D721Med (cell line): ENCODE results near the gene AHCTF1.
"Not testable (repeated sequence)": the region's sequence is repeated elsewhere in the genome, so short reads cannot be mapped to it uniquely, and the experiment has no call there.

Experiments
- DNase-seq: peaks from one replicate; pipeline ENCODE4 v3.0.0; 2011; ENCODE audit warnings: low spot score; ENCODE audit not compliant: insufficient read length
- FAIRE-seq: peaks from 2 replicates; lab custom pipeline; 2011; peaks lifted over from hg19 to GRCh38; lab: Jason Lieb, UNC
- CTCF ChIP-seq: IDR thresholded peaks from 2 replicates; pipeline ENCODE4 v1.5.1; 2012; ENCODE audit warnings: mild to moderate bottlenecking, control low read depth; ENCODE audit not compliant: insufficient read depth; ENCODE audit errors: missing control alignments

AHCTF1 gene

GRCh38 chr1:246919902-246920301 lies 11.8 kb downstream of the AHCTF1 start:
- DNase-seq (no peak), FAIRE-seq (no peak)
- no peak for TF ChIP-seq CTCF

DNA sequence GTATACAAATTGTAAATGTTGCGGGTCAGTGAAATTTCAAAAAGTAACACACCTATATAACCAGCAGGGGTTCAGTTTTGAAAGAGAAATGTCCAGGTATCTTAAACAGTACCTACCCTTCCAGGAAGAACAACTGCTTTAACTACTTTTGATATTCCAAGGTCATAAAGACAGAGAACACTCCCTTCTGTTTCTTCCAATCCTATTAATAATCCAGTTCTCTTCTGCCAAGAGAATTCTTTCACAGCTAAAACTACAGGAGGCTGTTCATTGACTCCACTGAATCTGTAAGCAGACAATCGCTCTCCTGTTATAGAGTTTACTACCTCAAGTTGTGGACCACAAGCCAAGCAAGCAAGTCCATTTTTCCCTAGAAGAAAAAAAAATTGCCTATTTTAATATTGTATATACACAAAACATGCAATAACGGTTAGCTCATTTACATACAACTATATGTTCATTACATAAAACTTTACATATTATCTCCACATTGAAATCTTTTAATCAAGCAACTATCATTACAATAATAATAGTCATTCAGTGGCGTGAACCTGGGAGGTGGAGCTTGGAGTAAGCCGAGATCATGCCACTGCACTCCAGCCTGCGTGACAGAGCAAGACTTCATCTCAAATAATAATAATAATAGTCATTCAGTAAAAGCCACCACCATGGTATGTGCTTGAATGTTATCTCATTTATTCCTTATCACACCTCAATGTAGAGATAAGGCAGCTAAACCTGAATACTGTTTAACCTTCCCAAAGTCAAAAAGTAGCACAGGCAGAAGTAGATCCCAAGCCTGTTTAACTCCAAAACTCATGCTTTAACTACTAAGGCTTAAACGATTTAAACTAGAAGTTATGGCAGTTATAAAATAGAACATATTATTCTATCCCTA lies 15.5 kb downstream of the AHCTF1 start:
- peak; percentile 67 for FAIRE-seq
- DNase-seq, result not testable (repeated sequence)

GRCh38 chr1:246907472-246907871 lies 24.3 kb downstream of the AHCTF1 start:
- peak; percentile 63 for TF ChIP-seq CTCF
- DNase-seq (no peak), FAIRE-seq (peak; percentile 99)

GRCh38 chr1:246906833-246907232 lies 24.9 kb downstream of the AHCTF1 start:
- TF ChIP-seq CTCF, result no peak
- FAIRE-seq, result no peak
- no peak for DNase-seq

DNA sequence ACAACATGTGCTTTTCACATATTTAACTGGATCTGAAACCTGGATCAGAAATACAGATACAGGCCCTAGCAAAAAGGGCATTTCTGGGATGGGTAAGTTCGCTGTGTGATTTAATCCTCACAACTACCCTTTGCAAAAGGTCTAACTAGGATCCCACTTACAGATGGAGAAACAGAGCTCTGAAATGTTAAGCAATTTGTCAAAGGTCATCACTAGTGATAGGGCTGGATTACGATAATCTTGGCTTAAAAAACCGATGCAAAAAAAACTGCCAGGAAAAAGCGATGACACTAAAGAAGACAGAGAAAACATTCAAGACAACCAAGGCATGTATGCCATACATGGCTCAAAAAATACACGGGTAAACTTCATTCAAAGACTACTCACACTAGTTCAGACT lies 29.9 kb downstream of the AHCTF1 start:
- peak; percentile 86 for FAIRE-seq
- no peak for TF ChIP-seq CTCF
- no peak for DNase-seq

DNA sequence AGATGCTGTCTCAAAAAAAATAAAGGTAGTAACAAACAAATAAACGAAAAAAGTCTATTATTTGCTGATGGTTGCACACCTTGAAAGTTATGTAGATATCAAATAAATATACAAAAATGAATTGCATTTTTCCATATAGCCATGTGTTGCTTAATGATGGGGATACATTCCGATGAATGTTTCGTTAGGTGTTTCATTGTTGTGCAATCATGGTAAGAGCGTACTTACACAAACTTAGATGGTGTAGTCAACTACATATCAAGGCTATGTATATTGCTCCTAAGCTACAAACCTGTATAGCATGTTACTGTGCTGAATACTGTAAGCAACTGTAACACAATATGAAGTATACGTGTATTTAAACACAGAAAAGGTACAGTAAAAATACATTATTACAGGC lies 34.4 kb downstream of the AHCTF1 start:
- DNase-seq (no peak), FAIRE-seq (peak; percentile 88)
- TF ChIP-seq CTCF, result no peak

DNA sequence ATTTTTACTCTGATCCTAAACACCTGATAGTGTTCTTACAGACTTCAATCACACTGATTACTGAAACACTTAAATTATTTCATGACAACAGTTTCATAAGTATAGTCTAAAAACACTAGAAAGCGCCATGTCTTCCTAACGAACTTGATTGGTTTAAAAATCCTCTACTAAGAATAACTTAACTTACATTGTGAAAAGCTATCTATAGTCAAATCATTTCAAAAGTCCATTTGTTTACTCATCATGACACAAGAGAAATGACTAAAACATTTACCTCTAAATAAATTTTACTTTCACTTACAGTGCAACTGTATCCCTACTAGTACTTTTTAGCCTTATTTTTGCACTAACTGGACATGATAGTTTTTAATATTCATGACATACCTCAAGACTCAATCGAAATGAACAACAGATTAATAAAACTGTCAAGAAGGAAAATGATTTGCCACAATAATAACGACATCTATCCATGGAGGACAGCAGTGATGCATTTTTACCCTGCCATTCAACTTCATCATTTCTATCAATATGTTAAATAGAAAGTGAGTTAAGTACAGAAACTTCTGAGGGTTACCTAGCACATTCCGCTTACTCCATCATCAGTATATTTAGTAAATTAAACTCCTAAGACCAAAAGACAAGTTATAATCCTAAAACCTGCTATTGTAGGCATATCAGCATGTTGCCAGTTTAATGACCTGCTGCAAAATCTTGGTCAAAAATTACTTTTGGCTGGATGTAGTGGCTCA lies 38.4 kb downstream of the AHCTF1 start:
- FAIRE-seq, result peak; percentile 53
- no peak for DNase-seq

More for the DNA sequence above, 38.4 kb downstream of the AHCTF1 start:
- no peak for TF ChIP-seq CTCF
